H1 (cell line): ENCODE data around the gene PDCD10. TPM values are rescaled to one million over a fixed set of nuclear protein-coding genes. Genes with fewer than 3 reads are reported as not detected.

ENCODE experiments used
- CTCF ChIA-PET: fragments of 300-600 bp; sonication (Branson Sonifier 250); formaldehyde crosslinking; loops from one replicate; lab custom pipeline; 2021; ENCODE audit not compliant: partially characterized antibody; lab: Charles Lee
- POLR2A ChIA-PET: fragments of 300-600 bp; sonication (Branson Sonifier 250); formaldehyde crosslinking; loops from one replicate; lab custom pipeline; 2021; ENCODE audit warnings: inconsistent platforms; ENCODE audit not compliant: partially characterized antibody; lab: Charles Lee
- DNase-seq, 2 experiments: peaks; one replicate each; pipeline versions ENCODE4 v3.0.0 to v3.0.0-alpha.2; 2010 to 2022; ENCODE audit warnings: low spot score in 2 of 2, low read depth in 1 of 2, mixed read lengths in 1 of 2
- FAIRE-seq: peaks from 2 replicates; lab custom pipeline; 2011; peaks lifted over from hg19 to GRCh38; lab: Jason Lieb, UNC
- H2AFZ ChIP-seq: 2 replicates; pipeline ENCODE4 v1.8.1; 2012; ENCODE audit warnings: low read length, inconsistent platforms
- H2AK5ac ChIP-seq: 2 replicates; pipeline ENCODE4 v1.6.1; 2013; ENCODE audit warnings: low read depth, low read length
- H2BK120ac ChIP-seq: replicated peaks from 2 replicates; pipeline ENCODE3; 2013; ENCODE audit warnings: low read depth, low read length, inconsistent platforms
- H2BK12ac ChIP-seq: 2 replicates; pipeline ENCODE4 v1.6.1; 2013; ENCODE audit warnings: low read depth, low read length
- H2BK15ac ChIP-seq: 2 replicates; pipeline ENCODE4 v1.6.1; 2013; ENCODE audit warnings: low read length
- H2BK20ac ChIP-seq: 2 replicates; pipeline ENCODE4 v1.6.1; 2013; ENCODE audit warnings: low read length
- H2BK5ac ChIP-seq: 2 replicates; pipeline ENCODE4 v1.6.1; 2013; ENCODE audit warnings: low read depth, low read length
- H3K14ac ChIP-seq: 2 replicates; pipeline ENCODE4 v1.6.1; 2013; ENCODE audit warnings: inconsistent platforms; ENCODE audit not compliant: insufficient read length
- H3K18ac ChIP-seq: 2 replicates; pipeline ENCODE4 v1.6.1; 2013; ENCODE audit warnings: low read length; ENCODE audit errors: extremely low read depth
- H3K23ac ChIP-seq: 2 replicates; pipeline ENCODE4 v1.6.1; 2013; ENCODE audit warnings: inconsistent platforms; ENCODE audit not compliant: insufficient read length
- H3K23me2 ChIP-seq: 2 replicates; pipeline ENCODE4 v1.6.1; 2013; ENCODE audit warnings: low read depth, low read length
- H3K27ac ChIP-seq: 2 replicates; pipeline ENCODE4 v1.6.1; 2011; ENCODE audit warnings: low read depth, low read length, inconsistent platforms
- H3K27me3 ChIP-seq, 4 experiments: replicated peaks in 1 of 4; 1 replicate in 1 of 4; 2 replicates in 3 of 4; pipeline versions ENCODE4 v1.6.1 to v1.8.1; 2011 to 2013; ENCODE audit warnings: low read length in 3 of 4, mild to moderate bottlenecking in 3 of 4, inconsistent platforms in 2 of 4, mixed read lengths in 2 of 4, moderate library complexity in 1 of 4; ENCODE audit not compliant: control insufficient read depth in 3 of 4, insufficient read depth in 3 of 4; ENCODE audit errors: extremely low read depth in 1 of 4
- H3K36me3 ChIP-seq, 4 experiments: 2 replicates each; pipeline versions ENCODE4 v1.6.1 to v1.8.1; 2011 to 2013; ENCODE audit warnings: mild to moderate bottlenecking in 4 of 4, low read length in 3 of 4, moderate library complexity in 2 of 4, control low read depth in 1 of 4, inconsistent platforms in 1 of 4; ENCODE audit not compliant: insufficient read depth in 4 of 4, control insufficient read depth in 2 of 4
- H3K4ac ChIP-seq: replicated peaks from 2 replicates; pipeline ENCODE3; 2013; ENCODE audit warnings: low read length, low read depth, mixed read lengths, inconsistent platforms; ENCODE audit not compliant: insufficient read length
- H3K4me1 ChIP-seq, 4 experiments: replicated peaks in 1 of 4; 1 replicate in 1 of 4; 2 replicates in 3 of 4; pipeline versions ENCODE4 v1.6.1 to v1.8.1; 2011 to 2013; ENCODE audit warnings: low read length in 3 of 4, inconsistent platforms in 2 of 4, mixed read lengths in 1 of 4; ENCODE audit not compliant: insufficient read depth in 4 of 4, control insufficient read depth in 3 of 4
- H3K4me2 ChIP-seq, 2 experiments: 2 replicates each; pipeline versions ENCODE4 v1.6.1 to v1.8.1; 2011 to 2013; ENCODE audit warnings: low read depth in 2 of 2, low read length in 2 of 2, control low read depth in 1 of 2, inconsistent platforms in 1 of 2, mild to moderate bottlenecking in 1 of 2; ENCODE audit not compliant: insufficient read depth in 1 of 2
- H3K4me3 ChIP-seq, 4 experiments: fragments of 200-600, 300-600 bp in 1 of 4; sonication (generic), shearing (Covaris generic), sonication (Bioruptor Twin) in 1 of 4; 2 replicates each; pipeline versions ENCODE4 v1.5.1 to v1.8.1; 2011 to 2016; ENCODE audit warnings: low read length in 4 of 4, low read depth in 3 of 4, control low read depth in 2 of 4, inconsistent platforms in 2 of 4, mild to moderate bottlenecking in 2 of 4, mixed read lengths in 1 of 4, moderate library complexity in 1 of 4; ENCODE audit not compliant: insufficient read depth in 2 of 4; ENCODE audit errors: extremely low read depth in 1 of 4
- H3K56ac ChIP-seq: replicated peaks from 2 replicates; pipeline ENCODE3; 2013; ENCODE audit warnings: low read depth, mild to moderate bottlenecking, mixed read lengths, low read length, inconsistent platforms; ENCODE audit not compliant: insufficient read length
- H3K79me1 ChIP-seq: 2 replicates; pipeline ENCODE4 v1.6.1; 2013; ENCODE audit warnings: low read depth, low read length, control low read depth
- H3K79me2 ChIP-seq, 2 experiments: 2 replicates each; pipeline versions ENCODE4 v1.6.1 to v1.8.1; 2012 to 2013; ENCODE audit warnings: low read length in 2 of 2, mild to moderate bottlenecking in 2 of 2, inconsistent platforms in 1 of 2; ENCODE audit not compliant: insufficient read depth in 2 of 2, control insufficient read depth in 1 of 2
- H3K9ac ChIP-seq, 4 experiments: replicated peaks in 1 of 4; 1 replicate in 1 of 4; 2 replicates in 3 of 4; pipeline versions ENCODE4 v1.6.1 to v1.8.1; 2011 to 2013; ENCODE audit warnings: low read depth in 3 of 4, low read length in 3 of 4, control low read depth in 2 of 4, mild to moderate bottlenecking in 2 of 4, moderate library complexity in 2 of 4, inconsistent platforms in 1 of 4; ENCODE audit errors: extremely low read depth in 1 of 4
- H3K9me3 ChIP-seq, 2 experiments: 2 replicates each; pipeline versions ENCODE4 v1.6.1 to v1.8.1; 2012 to 2013; ENCODE audit warnings: mild to moderate bottlenecking in 2 of 2, moderate library complexity in 2 of 2, control low read depth in 1 of 2, inconsistent platforms in 1 of 2, low read depth in 1 of 2, low read length in 1 of 2, mixed read lengths in 1 of 2; ENCODE audit not compliant: insufficient read depth in 2 of 2
- H4K20me1 ChIP-seq, 2 experiments: replicated peaks in 1 of 2; 2 replicates each; pipeline versions ENCODE3 to v1.8.1; 2011 to 2013; ENCODE audit warnings: inconsistent platforms in 2 of 2, low read length in 2 of 2, mild to moderate bottlenecking in 1 of 2; ENCODE audit not compliant: insufficient read depth in 2 of 2, control insufficient read depth in 1 of 2
- H4K5ac ChIP-seq: 2 replicates; pipeline ENCODE4 v1.6.1; 2013; ENCODE audit warnings: low read length, low read depth, mixed read lengths, inconsistent platforms; ENCODE audit not compliant: insufficient read length
- H4K8ac ChIP-seq: 2 replicates; pipeline ENCODE4 v1.8.0; 2013; ENCODE audit warnings: mild to moderate bottlenecking, moderate library complexity, low read length, inconsistent platforms; ENCODE audit not compliant: insufficient read depth; ENCODE audit errors: extremely low read depth
- H4K91ac ChIP-seq: replicated peaks from 2 replicates; pipeline ENCODE3; 2013; ENCODE audit warnings: low read length, mixed read lengths, inconsistent platforms; ENCODE audit not compliant: insufficient read length
- EGR1 ChIP-seq: IDR thresholded peaks from 2 replicates; pipeline ENCODE4 v1.6.1; 2011; ENCODE audit warnings: low read depth, low read length, borderline replicate concordance
- EP300 ChIP-seq, 2 experiments: IDR thresholded peaks; 1 replicate in 1 of 2; 2 replicates in 1 of 2; pipeline ENCODE4 v1.6.1; 2011 to 2012; ENCODE audit warnings: low read depth in 2 of 2, low read length in 2 of 2, mild to moderate bottlenecking in 2 of 2, borderline replicate concordance in 1 of 2, inconsistent platforms in 1 of 2, moderate library complexity in 1 of 2
- FOSL1 ChIP-seq: IDR thresholded peaks from 2 replicates; pipeline ENCODE4 v1.6.1; 2011; ENCODE audit warnings: mild to moderate bottlenecking, low read depth, low read length, moderate library complexity; ENCODE audit not compliant: insufficient read depth
- JUND ChIP-seq: IDR thresholded peaks from 2 replicates; pipeline ENCODE4 v1.6.1; 2011; ENCODE audit warnings: mild to moderate bottlenecking, improper control_type of control experiment, low read length
- MAFK ChIP-seq: IDR thresholded peaks from 2 replicates; pipeline ENCODE4 v1.6.1; 2012; ENCODE audit warnings: low read depth, mild to moderate bottlenecking, improper control_type of control experiment, low read length
- MAX ChIP-seq: IDR thresholded peaks from 2 replicates; pipeline ENCODE4 v1.6.1; 2012; ENCODE audit warnings: inconsistent platforms
- SIN3A ChIP-seq, 2 experiments: IDR thresholded peaks in 1 of 2; conservative IDR thresholded peaks in 1 of 2; 2 replicates each; pipeline ENCODE4 v1.6.1; 2011 to 2012; ENCODE audit warnings: low read length in 2 of 2, improper control_type of control experiment in 1 of 2, low read depth in 1 of 2, mild to moderate bottlenecking in 1 of 2
- TEAD4 ChIP-seq: IDR thresholded peaks from 2 replicates; pipeline ENCODE4 v1.6.1; 2012; ENCODE audit warnings: low read depth, low read length, inconsistent platforms, mixed read lengths
- WGBS, 2 experiments: shearing (Covaris generic) in 1 of 2; methylation state at CpG; one replicate each; pipeline versions ENCODE4 v1.1.6 to v1.1.7; 2013 to 2015; ENCODE audit warnings: low lambda C conversion rate in 2 of 2, mixed read lengths in 2 of 2, inconsistent platforms in 1 of 2, low coverage in 1 of 2, missing lambda C conversion rate in 1 of 2; ENCODE audit not compliant: insufficient replicate concordance in 2 of 2, insufficient coverage in 1 of 2, insufficient read length in 1 of 2; ENCODE audit errors: extremely low coverage in 1 of 2, missing lambda C conversion rate in 1 of 2; 5-methylcytosine and 5-hydroxymethylcytosine counted together
- polyA plus RNA-seq, 7 experiments: library from polyadenylated mRNA; depleted of rRNA in 3 of 7; stranded (reverse) in 5 of 7; unstranded in 2 of 7; fragments of >200 nt in 5 of 7; fragments of 200-250 nt in 2 of 7; gene quantifications; 1 replicate in 5 of 7; 2 replicates in 1 of 7; 4 replicates in 1 of 7; pipeline versions ENCODE4 v1.2.1 to v1.2.3, GENCODE V29; 2011 to 2013; ENCODE audit warnings: missing spikeins in 2 of 7, mixed read lengths in 2 of 7
- total RNA-seq: library from RNA; stranded (reverse); fragmentation: NEBNext Ultra II Directional; extraction: Animal tissue kit (Norgen Biotek cat#: 25700); gene quantifications from 2 replicates; pipeline ENCODE4 v1.2.1, GENCODE V29; 2021

Gene PDCD10
- total and polyA plus RNA-seq, 2 of the 8 experiments (the other 6 are each of a cell fraction or from before 2014, with no cell fraction given), result 52.0 to 76.6 TPM

- Histone ChIP-seq H2AK5ac (no peak overlapping the region), H3K27me3 (no peaks in the 10 kb centered on the region), H3K9ac (no peak overlapping the region), H4K8ac (no peak overlapping the region), H3K4me3 (no peak overlapping the region), H3K4me1 (no peaks in the 10 kb centered on the region), H3K14ac (no peak overlapping the region), H2BK5ac (no peak overlapping the region), H2BK20ac (no peak overlapping the region), H3K27ac (no peak overlapping the region), H4K91ac (no peak overlapping the region), H3K23ac (no peak overlapping the region), H3K4ac (no peak overlapping the region), H3K56ac (no peak overlapping the region), H4K20me1 (no peaks in the 10 kb centered on the region), H3K18ac (no peak overlapping the region), H2BK12ac (no peak overlapping the region), H3K79me1 (no peaks in the 10 kb centered on the region), H3K4me2 (no peak overlapping the region), H2BK15ac (no peak overlapping the region), H3K79me2 (no peaks in the 10 kb centered on the region), H3K23me2 (no peaks in the 10 kb centered on the region), H2BK120ac (no peak overlapping the region), H3K36me3 (no peaks in the 10 kb centered on the region; a peak in 3 of 8 replicates), H4K5ac (no peak overlapping the region), H3K9me3 (peaks cover 8 to 11% of the 10 kb centered on the region in 2 experiments; a peak in 3 of 4 replicates), H2AFZ (no peak overlapping the region)
- DNase-seq, result no peak
- TF ChIP-seq TEAD4, result no peak
- no peak for TF ChIP-seq EP300 (IDR thresholded peaks at IDR 0.05; ENCODE audit: borderline replicate concordance in 1 of 2, low read depth in 2 of 2, low read length in 2 of 2)
- no peak for TF ChIP-seq FOSL1
- TF ChIP-seq EGR1, result no peak
- TF ChIP-seq MAFK, result no peak
- TF ChIP-seq MAX, result no peak
- no peak for TF ChIP-seq JUND
- no peak for TF ChIP-seq SIN3A (conservative IDR thresholded peaks at IDR 0.05 in 1 of 2, IDR thresholded peaks at IDR 0.05 in 1 of 2; ENCODE audit: low read depth in 1 of 2, low read length in 2 of 2)
- WGBS, 2 experiments, result 90% methylated on average over 2 of the region's 2 CpGs; no CpG with 5 or more reads in 1 of the 2 experiments
- no peak for FAIRE-seq
- POLR2A ChIA-PET, result no interaction called here
- CTCF ChIA-PET, result no interaction called here
These were observed 27.6 kb upstream of the PDCD10 start for GRCh38 chr3:167762296-167762695.
